Measurements from ENCODE around the gene FGD5.

Gene FGD5

DNA sequence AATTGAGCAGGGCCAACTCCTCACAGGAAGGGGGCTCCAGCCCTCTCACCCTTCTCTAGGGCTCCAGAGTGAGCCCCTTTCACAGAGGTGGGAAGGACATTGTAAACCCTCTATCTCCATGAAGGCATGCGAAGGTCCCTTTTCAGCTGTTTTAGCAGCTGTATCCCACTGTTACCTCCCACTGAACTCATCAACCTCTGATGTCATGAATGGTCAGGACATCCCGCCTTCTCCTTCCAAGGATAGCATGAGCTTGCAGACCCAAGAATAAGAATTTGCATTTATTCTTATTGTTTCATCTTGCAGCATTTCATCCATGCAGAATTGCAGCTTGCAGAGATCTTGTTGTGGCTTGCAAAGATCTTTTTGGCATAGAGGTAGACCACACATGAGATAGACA is 24.3 kb upstream of the FGD5 start:
- no peaks in the 10 kb centered on the region for H3K79me2 ChIP-seq (ENCODE audit: insufficient read depth, low read length)
- peaks cover 4% of the 10 kb centered on the region for H3K4me1 ChIP-seq (ENCODE audit: insufficient read depth, low read length, severe bottlenecking)
- no peak overlapping the region for H3K9ac ChIP-seq (ENCODE audit: low read length)
- H3F3A ChIP-seq (ENCODE audit: insufficient read depth, low read length): no peaks in the 10 kb centered on the region
- H3K4me2 ChIP-seq (ENCODE audit: low read length): no peak overlapping the region
- no peak overlapping the region for H2AFZ ChIP-seq (ENCODE audit: low read length)
- H3K27ac ChIP-seq (ENCODE audit: low read depth, low read length, poor library complexity, severe bottlenecking): no peak overlapping the region
- H4K20me1 ChIP-seq (ENCODE audit: insufficient read depth, low read length): no peaks in the 10 kb centered on the region
- no peaks in the 10 kb centered on the region for H3K27me3 ChIP-seq (ENCODE audit: insufficient read depth, low read length)
- TF ChIP-seq EZH2 (IDR thresholded peaks at IDR 0.05; ENCODE audit: borderline replicate concordance, low read length) (no peak), CTCF (IDR thresholded peaks at IDR 0.05; ENCODE audit: low read length) (no peak)
- no peaks in the 10 kb centered on the region for H3K36me3 ChIP-seq (ENCODE audit: insufficient read depth, low read length)
- H3K9me3 ChIP-seq (ENCODE audit: low read length): no peaks in the 10 kb centered on the region
- no peak overlapping the region for H3K4me3 ChIP-seq (ENCODE audit: low read depth, low read length, poor library complexity, severe bottlenecking)
- no peaks in the 10 kb centered on the region for H3K9me2 ChIP-seq (ENCODE audit: low read depth, low read length)

DNA sequence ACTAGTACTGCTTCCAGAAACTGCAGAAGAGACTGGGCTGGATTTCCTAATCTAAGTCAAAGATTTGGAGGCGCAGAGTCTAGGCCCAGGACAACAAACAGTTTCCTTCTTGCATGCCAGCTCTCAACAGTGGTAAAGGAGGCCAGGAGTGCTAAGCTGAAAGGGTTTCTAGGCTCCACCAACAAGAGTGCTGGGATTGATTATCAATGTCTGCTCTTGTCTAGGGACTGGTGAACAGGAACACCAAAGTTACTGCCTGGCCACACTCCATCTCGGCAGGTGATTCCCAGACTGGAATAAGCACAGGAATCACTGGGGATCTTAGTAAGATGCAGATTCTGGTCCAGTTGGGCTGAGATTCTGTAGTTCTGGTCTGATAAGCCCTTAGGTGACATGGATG is 22.8 kb upstream of the FGD5 start:
- no peaks in the 10 kb centered on the region for H3K9me3 ChIP-seq (ENCODE audit: low read length)
- no peak overlapping the region for H3K27ac ChIP-seq (ENCODE audit: low read depth, low read length, poor library complexity, severe bottlenecking)
- H3F3A ChIP-seq (ENCODE audit: insufficient read depth, low read length): no peaks in the 10 kb centered on the region
- H2AFZ ChIP-seq (ENCODE audit: low read length): no peak overlapping the region
- no peaks in the 10 kb centered on the region for H3K27me3 ChIP-seq (ENCODE audit: insufficient read depth, low read length)
- no peak overlapping the region for H3K4me2 ChIP-seq (ENCODE audit: low read length)
- no peak overlapping the region for H3K4me3 ChIP-seq (ENCODE audit: low read depth, low read length, poor library complexity, severe bottlenecking)
- H3K9me2 ChIP-seq (ENCODE audit: low read depth, low read length): no peaks in the 10 kb centered on the region
- TF ChIP-seq CTCF (IDR thresholded peaks at IDR 0.05; ENCODE audit: low read length): no peak
- no peak for TF ChIP-seq EZH2 (IDR thresholded peaks at IDR 0.05; ENCODE audit: borderline replicate concordance, low read length)
- no peaks in the 10 kb centered on the region for H4K20me1 ChIP-seq (ENCODE audit: insufficient read depth, low read length)
- H3K79me2 ChIP-seq (ENCODE audit: insufficient read depth, low read length): no peaks in the 10 kb centered on the region
- H3K36me3 ChIP-seq (ENCODE audit: insufficient read depth, low read length): no peaks in the 10 kb centered on the region
- H3K4me1 ChIP-seq (ENCODE audit: insufficient read depth, low read length, severe bottlenecking): peaks cover 4% of the 10 kb centered on the region
- H3K9ac ChIP-seq (ENCODE audit: low read length): no peak overlapping the region

DNA sequence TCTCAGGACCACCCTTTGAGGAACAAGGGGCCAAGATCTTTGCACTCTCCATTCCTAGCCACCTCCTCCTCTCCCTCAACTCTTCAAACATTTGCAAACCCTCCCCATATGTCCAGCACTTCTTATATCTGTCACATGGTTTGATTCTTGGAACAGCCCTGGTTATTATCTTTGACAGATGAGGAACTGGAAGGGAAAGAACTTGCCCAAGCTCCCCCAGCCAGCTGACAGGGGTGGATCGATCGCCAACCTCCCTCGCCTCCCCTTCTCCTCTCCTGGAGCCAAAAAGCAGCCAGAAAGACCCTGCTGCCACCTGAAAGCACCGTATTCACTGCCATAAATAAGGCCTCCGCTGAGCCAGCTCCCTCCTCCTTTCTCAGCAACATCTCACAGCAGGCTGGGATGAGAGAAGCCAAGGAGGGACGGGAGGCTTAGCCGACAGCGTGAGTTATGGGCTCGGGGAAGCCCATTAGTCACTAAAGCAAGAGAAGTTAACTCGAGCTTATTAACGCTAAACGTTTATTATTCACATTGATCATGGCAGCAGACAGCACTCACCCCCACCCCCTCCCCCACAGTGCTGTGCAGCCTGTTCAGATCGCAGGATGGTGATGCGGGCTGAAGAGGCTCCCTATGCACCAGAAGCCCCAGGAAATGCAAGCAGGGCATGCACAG is 22.2 kb upstream of the FGD5 start:
- no peaks in the 10 kb centered on the region for H4K20me1 ChIP-seq (ENCODE audit: insufficient read depth, low read length)
- TF ChIP-seq CTCF (IDR thresholded peaks at IDR 0.05; ENCODE audit: low read length): no peak
- no peak for TF ChIP-seq EZH2 (IDR thresholded peaks at IDR 0.05; ENCODE audit: borderline replicate concordance, low read length)
- no peaks in the 10 kb centered on the region for H3K36me3 ChIP-seq (ENCODE audit: insufficient read depth, low read length)
- H3K4me2 ChIP-seq (ENCODE audit: low read length): no peak overlapping the region
- no peaks in the 10 kb centered on the region for H3K9me3 ChIP-seq (ENCODE audit: low read length)
- no peak overlapping the region for H3K9ac ChIP-seq (ENCODE audit: low read length)
- no peaks in the 10 kb centered on the region for H3K9me2 ChIP-seq (ENCODE audit: low read depth, low read length)
- H3K4me1 ChIP-seq (ENCODE audit: insufficient read depth, low read length, severe bottlenecking): peaks cover 4% of the 10 kb centered on the region
- H3K27ac ChIP-seq (ENCODE audit: low read depth, low read length, poor library complexity, severe bottlenecking): no peak overlapping the region
- H3K27me3 ChIP-seq (ENCODE audit: insufficient read depth, low read length): no peaks in the 10 kb centered on the region
- no peak overlapping the region for H3K4me3 ChIP-seq (ENCODE audit: low read depth, low read length, poor library complexity, severe bottlenecking)
- H2AFZ ChIP-seq (ENCODE audit: low read length): no peak overlapping the region
- H3K79me2 ChIP-seq (ENCODE audit: insufficient read depth, low read length): no peaks in the 10 kb centered on the region
- no peaks in the 10 kb centered on the region for H3F3A ChIP-seq (ENCODE audit: insufficient read depth, low read length)
